Measurements from ENCODE around the gene BHLHA15.

DNA sequence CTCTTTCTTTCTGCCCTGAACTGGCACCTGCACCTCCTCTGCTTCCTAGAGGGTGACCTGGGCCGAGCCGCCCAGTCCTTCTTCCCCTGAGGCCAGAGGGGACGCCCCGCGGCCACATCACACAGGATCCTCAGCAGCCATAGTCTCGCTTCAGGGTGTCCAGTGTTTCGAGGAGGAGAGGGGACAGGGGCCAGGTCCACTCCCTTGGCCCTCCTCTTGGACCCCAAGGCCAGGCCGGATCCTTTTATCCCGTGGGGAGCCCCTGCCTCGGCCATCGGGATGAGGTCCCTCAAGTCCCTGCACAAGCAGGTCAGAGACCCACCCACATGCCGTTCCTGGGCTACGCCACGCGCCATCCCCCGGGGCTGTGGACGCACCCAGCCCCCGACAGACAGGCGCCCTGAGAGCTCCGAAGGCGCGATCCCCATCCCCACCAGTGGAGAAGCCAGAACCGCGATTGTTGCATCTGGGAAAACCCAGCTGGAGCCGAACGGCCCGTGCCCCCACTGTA lies 3.6 kb downstream of the BHLHA15 start:
- TF ChIP-seq, protein P1, sequence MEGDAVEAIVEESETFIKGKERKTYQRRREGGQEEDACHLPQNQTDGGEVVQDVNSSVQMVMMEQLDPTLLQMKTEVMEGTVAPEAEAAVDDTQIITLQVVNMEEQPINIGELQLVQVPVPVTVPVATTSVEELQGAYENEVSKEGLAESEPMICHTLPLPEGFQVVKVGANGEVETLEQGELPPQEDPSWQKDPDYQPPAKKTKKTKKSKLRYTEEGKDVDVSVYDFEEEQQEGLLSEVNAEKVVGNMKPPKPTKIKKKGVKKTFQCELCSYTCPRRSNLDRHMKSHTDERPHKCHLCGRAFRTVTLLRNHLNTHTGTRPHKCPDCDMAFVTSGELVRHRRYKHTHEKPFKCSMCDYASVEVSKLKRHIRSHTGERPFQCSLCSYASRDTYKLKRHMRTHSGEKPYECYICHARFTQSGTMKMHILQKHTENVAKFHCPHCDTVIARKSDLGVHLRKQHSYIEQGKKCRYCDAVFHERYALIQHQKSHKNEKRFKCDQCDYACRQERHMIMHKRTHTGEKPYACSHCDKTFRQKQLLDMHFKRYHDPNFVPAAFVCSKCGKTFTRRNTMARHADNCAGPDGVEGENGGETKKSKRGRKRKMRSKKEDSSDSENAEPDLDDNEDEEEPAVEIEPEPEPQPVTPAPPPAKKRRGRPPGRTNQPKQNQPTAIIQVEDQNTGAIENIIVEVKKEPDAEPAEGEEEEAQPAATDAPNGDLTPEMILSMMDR (IDR thresholded peaks at IDR 0.05), result no peak
- TF ChIP-seq POLR2AphosphoS5 (IDR thresholded peaks at IDR 0.05; ENCODE audit: insufficient read depth in 1 of 2, low read depth in 1 of 2), result no peak

Data from vagina (tissue), 2 donors.